GM23338 (cell line): ENCODE results near the gene GUCA1A. TPM values are rescaled to one million over a fixed set of nuclear protein-coding genes. Genes with fewer than 3 reads are reported as not detected.

ENCODE experiments used
- ATAC-seq: fragments of 200-7000 bp; cut with Tn5 transposase; 3 replicates; pipeline ENCODE4 v1.9.1; 2020
- DNase-seq: peaks from one replicate; pipeline ENCODE4 v3.0.0-alpha.2; 2015; ENCODE audit warnings: low spot score
- H2AFZ ChIP-seq: fragments of 200-600 bp; sonication (generic); 2 replicates; pipeline ENCODE4 v1.8.0; 2016; ENCODE audit warnings: antibody characterized with exemption, mild to moderate bottlenecking, moderate library complexity
- H3F3A ChIP-seq: fragments of 200-600 bp; sonication (generic); replicated peaks from 2 replicates; pipeline ENCODE4 v1.8.0; 2017; ENCODE audit warnings: antibody characterized with exemption, mixed run types, low read depth
- H3K27ac ChIP-seq: fragments of 200-600 bp; sonication (generic); 2 replicates; pipeline ENCODE4 v1.6.1; 2016; ENCODE audit warnings: low read depth
- H3K27me3 ChIP-seq: fragments of 200-600 bp; sonication (generic); 2 replicates; pipeline ENCODE4 v1.8.0; 2016; ENCODE audit warnings: mild to moderate bottlenecking, mixed run types, moderate library complexity; ENCODE audit not compliant: insufficient read depth
- H3K36me3 ChIP-seq: fragments of 200-600 bp; sonication (generic); 2 replicates; pipeline ENCODE4 v1.8.0; 2016; ENCODE audit warnings: mild to moderate bottlenecking; ENCODE audit not compliant: insufficient read depth
- H3K4me1 ChIP-seq: fragments of 200-600 bp; sonication (generic); 2 replicates; pipeline ENCODE4 v1.8.0; 2016; ENCODE audit warnings: mild to moderate bottlenecking, moderate library complexity; ENCODE audit not compliant: insufficient read depth
- H3K4me2 ChIP-seq: fragments of 200-600 bp; sonication (generic); 2 replicates; pipeline ENCODE4 v1.7.1; 2017; ENCODE audit warnings: mixed run types
- H3K4me3 ChIP-seq: fragments of 200-600 bp; sonication (generic); 2 replicates; pipeline ENCODE4 v1.6.1; 2016; ENCODE audit warnings: mixed run types
- H3K79me2 ChIP-seq: fragments of 200-600 bp; sonication (generic); replicated peaks from 2 replicates; pipeline ENCODE4 v1.8.0; 2017; ENCODE audit warnings: mild to moderate bottlenecking; ENCODE audit not compliant: insufficient read depth
- H3K9me2 ChIP-seq: fragments of 200-600 bp; sonication (generic); 2 replicates; pipeline ENCODE4 v1.8.0; 2017; ENCODE audit not compliant: insufficient read depth
- H4K20me1 ChIP-seq: fragments of 200-600 bp; sonication (generic); replicated peaks from 2 replicates; pipeline ENCODE4 v1.8.0; 2017; ENCODE audit warnings: mild to moderate bottlenecking; ENCODE audit not compliant: insufficient read depth
- H3K27ac Mint-ChIP-seq: 2 replicates; pipeline ENCODE4 v1.8.0; 2020; ENCODE audit warnings: inconsistent platforms, mild to moderate bottlenecking, moderate library complexity, mixed read lengths
- H3K27me3 Mint-ChIP-seq: 3 replicates; pipeline ENCODE4 v1.8.0; 2022; ENCODE audit warnings: low read depth, mild to moderate bottlenecking, moderate library complexity, mixed read lengths, inconsistent platforms; ENCODE audit not compliant: insufficient read depth, poor library complexity
- H3K36me3 Mint-ChIP-seq: 3 replicates; pipeline ENCODE4 v1.8.0; 2021; ENCODE audit warnings: low read depth, mild to moderate bottlenecking, inconsistent platforms, moderate library complexity, mixed read lengths
- H3K4me1 Mint-ChIP-seq: 3 replicates; pipeline ENCODE4 v1.8.0; 2020; ENCODE audit warnings: mild to moderate bottlenecking, inconsistent platforms, mixed read lengths
- H3K4me3 Mint-ChIP-seq: 3 replicates; pipeline ENCODE4 v1.8.0; 2021; ENCODE audit warnings: moderate library complexity, mild to moderate bottlenecking, inconsistent platforms, mixed read lengths
- H3K9me3 Mint-ChIP-seq: 3 replicates; pipeline ENCODE4 v1.8.0; 2020; ENCODE audit warnings: moderate library complexity, mild to moderate bottlenecking, inconsistent platforms, mixed read lengths
- EZH2phosphoT487 ChIP-seq: fragments of 200-600 bp; sonication (generic); IDR thresholded peaks from one replicate; pipeline ENCODE4 v1.8.1; 2018; ENCODE audit warnings: antibody characterized with exemption; ENCODE audit not compliant: unreplicated experiment
- POLR2AphosphoS5 ChIP-seq: IDR thresholded peaks from 2 replicates; pipeline ENCODE4 v1.6.1; 2016; ENCODE audit warnings: antibody characterized with exemption, low read depth
- REST ChIP-seq: IDR thresholded peaks from one replicate; pipeline ENCODE4 v1.6.1; 2018; ENCODE audit warnings: antibody characterized with exemption; ENCODE audit not compliant: unreplicated experiment
- STAT1 ChIP-seq: IDR thresholded peaks from one replicate; pipeline ENCODE4 v1.6.1; 2016; ENCODE audit warnings: antibody characterized with exemption; ENCODE audit not compliant: unreplicated experiment
- ZNF114 ChIP-seq: fragments of 250-450 bp; sonication (Bioruptor Pico); IDR thresholded peaks from 2 replicates; pipeline ENCODE4 v1.5.0; 2020; ENCODE audit warnings: mild to moderate bottlenecking, moderate library complexity
- polyA plus RNA-seq: library from polyadenylated mRNA; unstranded; fragments of >200 nt; fragmentation: Nextera tagmentation; extraction: Ambion mirVana; gene quantifications from 2 replicates; pipeline ENCODE4 v1.2.1, GENCODE V29; 2016
- total RNA-seq: library from RNA; depleted of rRNA; stranded (reverse); fragments of >200 nt; shearing (Covaris generic); gene quantifications from 2 replicates; pipeline ENCODE4 v1.2.3, GENCODE V29; 2014
- TF ChIP-seq, protein P1 (sequence below): IDR thresholded peaks from 2 replicates; pipeline ENCODE4 v1.6.1; 2016; ENCODE audit warnings: antibody characterized with exemption
- TF ChIP-seq, protein P2 (sequence below), 2 experiments: fragments of 200-600 bp in 1 of 2; sonication (generic) in 1 of 2; conservative IDR thresholded peaks; 2 replicates each; pipeline versions ENCODE4 v1.5.1 to v1.6.1; 2016 to 2017; ENCODE audit warnings: antibody characterized with exemption in 2 of 2, low read depth in 2 of 2, mild to moderate bottlenecking in 2 of 2, moderate library complexity in 1 of 2
- TF ChIP-seq, protein P3 (sequence below): fragments of 250-450 bp; sonication (Bioruptor Pico); IDR thresholded peaks from 2 replicates; pipeline ENCODE4 v1.5.0; 2020; ENCODE audit warnings: mild to moderate bottlenecking, moderate library complexity

GUCA1A gene
- total and polyA plus RNA-seq, 2 experiments from 2014 or later, result 5.2 to 10.6 TPM

DNA sequence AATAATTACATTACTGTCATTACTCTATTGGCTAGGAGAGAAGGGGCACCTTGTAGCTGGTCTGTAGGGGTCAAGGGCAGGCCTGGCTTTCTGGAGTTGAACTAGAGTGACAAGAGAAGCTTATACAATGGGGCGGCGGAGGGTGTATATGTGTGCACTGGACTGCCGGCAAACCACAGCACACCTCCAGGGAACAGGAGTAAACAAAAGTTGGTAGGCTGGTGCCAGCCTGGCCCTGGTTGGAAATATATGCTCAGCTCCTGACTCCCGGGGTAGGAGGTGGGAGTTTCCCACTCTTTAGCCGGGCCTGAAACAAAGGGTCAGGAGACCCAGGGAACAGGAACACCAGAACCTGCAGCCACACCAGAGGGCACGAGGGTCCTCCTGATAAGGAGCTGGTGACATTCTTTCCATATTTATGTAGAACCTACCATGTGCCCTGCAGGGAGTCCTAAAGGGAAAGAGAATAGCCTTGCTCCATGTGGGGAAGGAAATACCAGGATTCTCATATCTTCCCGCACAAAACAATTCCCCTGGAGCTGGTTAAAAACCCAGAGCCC, 35.9 kb upstream of the GUCA1A start:
- DNase-seq, result peak; percentile 74
- Histone ChIP-seq H2AFZ (no peak overlapping the region), H3K4me1 (peaks cover 75% of the 10 kb centered on the region), H3K79me2 (peaks cover 82% of the 10 kb centered on the region), H4K20me1 (peaks cover 51% of the 10 kb centered on the region), H3K36me3 (peaks cover 15% of the 10 kb centered on the region; the same call in 1 of the 2 replicates), H3F3A (peaks cover 38% of the 10 kb centered on the region), H3K27me3 (no peaks in the 10 kb centered on the region), H3K4me2 (peak overlapping the region; percentile 78), H3K9me2 (no peaks in the 10 kb centered on the region), H3K27ac (peak overlapping the region; percentile 99), H3K4me3 (peak overlapping the region; percentile 43)
- peak overlapping the region; percentile 59 for H3K4me3 Mint-ChIP-seq
- no peaks in the 10 kb centered on the region for H3K9me3 Mint-ChIP-seq
- TF ChIP-seq ZNF114 (CRISPR knock-in tag) (no peak), STAT1 (no peak), POLR2AphosphoS5 (no peak)
- ATAC-seq, result peak; percentile 9
- H3K27me3 Mint-ChIP-seq, result peaks cover 16% of the 10 kb centered on the region
- H3K36me3 Mint-ChIP-seq, result peaks cover 33% of the 10 kb centered on the region
- H3K4me1 Mint-ChIP-seq, result peaks cover 71% of the 10 kb centered on the region
- H3K27ac Mint-ChIP-seq, result peak overlapping the region; percentile 98

DNA sequence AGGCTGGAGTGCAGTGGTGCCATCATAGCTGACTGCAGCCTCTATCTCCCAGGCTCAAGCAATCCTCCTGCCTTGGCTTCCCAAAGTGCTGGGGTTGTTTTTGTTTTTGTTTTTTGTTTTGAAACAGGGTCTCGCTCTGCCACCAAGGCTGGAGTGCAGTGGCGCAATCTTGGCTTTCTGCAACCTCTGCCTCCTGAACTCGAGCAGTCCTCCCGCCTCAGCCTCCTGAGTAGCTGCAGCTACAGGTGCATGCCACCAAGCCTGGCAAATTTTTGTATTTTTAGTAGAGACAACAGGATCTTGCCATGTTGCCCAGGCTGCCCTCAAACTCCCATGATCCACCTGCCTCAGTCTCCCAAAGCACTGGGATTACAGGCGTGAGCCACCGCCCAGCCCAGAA, 35.0 kb upstream of the GUCA1A start:
- Histone ChIP-seq H2AFZ (no peak overlapping the region), H3K4me2 (peak overlapping the region; percentile 99; the same call in 1 of the 2 replicates), H4K20me1 (peaks cover 44% of the 10 kb centered on the region), H3K79me2 (peaks cover 81% of the 10 kb centered on the region), H3K27me3 (no peaks in the 10 kb centered on the region), H3K4me1 (peaks cover 74% of the 10 kb centered on the region), H3K27ac (peak overlapping the region; percentile 97), H3K9me2 (no peaks in the 10 kb centered on the region), H3F3A (peaks cover 36% of the 10 kb centered on the region), H3K36me3 (peaks cover 12% of the 10 kb centered on the region; the same call in 1 of the 2 replicates), H3K4me3 (peak overlapping the region; percentile 99; the same call in 1 of the 2 replicates)
- ATAC-seq (no peak), DNase-seq (no peak)
- Mint-ChIP-seq H3K36me3 (peaks cover 24% of the 10 kb centered on the region), H3K9me3 (no peaks in the 10 kb centered on the region), H3K4me1 (peaks cover 69% of the 10 kb centered on the region), H3K4me3 (peak overlapping the region; percentile 41; the same call in 2 of the 3 replicates), H3K27ac (peak overlapping the region; percentile 87), H3K27me3 (peaks cover 19% of the 10 kb centered on the region)
- TF ChIP-seq, protein P1, sequence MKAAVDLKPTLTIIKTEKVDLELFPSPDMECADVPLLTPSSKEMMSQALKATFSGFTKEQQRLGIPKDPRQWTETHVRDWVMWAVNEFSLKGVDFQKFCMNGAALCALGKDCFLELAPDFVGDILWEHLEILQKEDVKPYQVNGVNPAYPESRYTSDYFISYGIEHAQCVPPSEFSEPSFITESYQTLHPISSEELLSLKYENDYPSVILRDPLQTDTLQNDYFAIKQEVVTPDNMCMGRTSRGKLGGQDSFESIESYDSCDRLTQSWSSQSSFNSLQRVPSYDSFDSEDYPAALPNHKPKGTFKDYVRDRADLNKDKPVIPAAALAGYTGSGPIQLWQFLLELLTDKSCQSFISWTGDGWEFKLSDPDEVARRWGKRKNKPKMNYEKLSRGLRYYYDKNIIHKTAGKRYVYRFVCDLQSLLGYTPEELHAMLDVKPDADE, result no peak
- TF ChIP-seq REST, result no peak
- TF ChIP-seq, protein P2, sequence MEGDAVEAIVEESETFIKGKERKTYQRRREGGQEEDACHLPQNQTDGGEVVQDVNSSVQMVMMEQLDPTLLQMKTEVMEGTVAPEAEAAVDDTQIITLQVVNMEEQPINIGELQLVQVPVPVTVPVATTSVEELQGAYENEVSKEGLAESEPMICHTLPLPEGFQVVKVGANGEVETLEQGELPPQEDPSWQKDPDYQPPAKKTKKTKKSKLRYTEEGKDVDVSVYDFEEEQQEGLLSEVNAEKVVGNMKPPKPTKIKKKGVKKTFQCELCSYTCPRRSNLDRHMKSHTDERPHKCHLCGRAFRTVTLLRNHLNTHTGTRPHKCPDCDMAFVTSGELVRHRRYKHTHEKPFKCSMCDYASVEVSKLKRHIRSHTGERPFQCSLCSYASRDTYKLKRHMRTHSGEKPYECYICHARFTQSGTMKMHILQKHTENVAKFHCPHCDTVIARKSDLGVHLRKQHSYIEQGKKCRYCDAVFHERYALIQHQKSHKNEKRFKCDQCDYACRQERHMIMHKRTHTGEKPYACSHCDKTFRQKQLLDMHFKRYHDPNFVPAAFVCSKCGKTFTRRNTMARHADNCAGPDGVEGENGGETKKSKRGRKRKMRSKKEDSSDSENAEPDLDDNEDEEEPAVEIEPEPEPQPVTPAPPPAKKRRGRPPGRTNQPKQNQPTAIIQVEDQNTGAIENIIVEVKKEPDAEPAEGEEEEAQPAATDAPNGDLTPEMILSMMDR (conservative IDR thresholded peaks at IDR 0.05; ENCODE audit: low read depth in 2 of 2), result no peak
- TF ChIP-seq EZH2phosphoT487, result no peak
- no peak for TF ChIP-seq POLR2AphosphoS5
- no peak for TF ChIP-seq STAT1
- TF ChIP-seq, protein P3, sequence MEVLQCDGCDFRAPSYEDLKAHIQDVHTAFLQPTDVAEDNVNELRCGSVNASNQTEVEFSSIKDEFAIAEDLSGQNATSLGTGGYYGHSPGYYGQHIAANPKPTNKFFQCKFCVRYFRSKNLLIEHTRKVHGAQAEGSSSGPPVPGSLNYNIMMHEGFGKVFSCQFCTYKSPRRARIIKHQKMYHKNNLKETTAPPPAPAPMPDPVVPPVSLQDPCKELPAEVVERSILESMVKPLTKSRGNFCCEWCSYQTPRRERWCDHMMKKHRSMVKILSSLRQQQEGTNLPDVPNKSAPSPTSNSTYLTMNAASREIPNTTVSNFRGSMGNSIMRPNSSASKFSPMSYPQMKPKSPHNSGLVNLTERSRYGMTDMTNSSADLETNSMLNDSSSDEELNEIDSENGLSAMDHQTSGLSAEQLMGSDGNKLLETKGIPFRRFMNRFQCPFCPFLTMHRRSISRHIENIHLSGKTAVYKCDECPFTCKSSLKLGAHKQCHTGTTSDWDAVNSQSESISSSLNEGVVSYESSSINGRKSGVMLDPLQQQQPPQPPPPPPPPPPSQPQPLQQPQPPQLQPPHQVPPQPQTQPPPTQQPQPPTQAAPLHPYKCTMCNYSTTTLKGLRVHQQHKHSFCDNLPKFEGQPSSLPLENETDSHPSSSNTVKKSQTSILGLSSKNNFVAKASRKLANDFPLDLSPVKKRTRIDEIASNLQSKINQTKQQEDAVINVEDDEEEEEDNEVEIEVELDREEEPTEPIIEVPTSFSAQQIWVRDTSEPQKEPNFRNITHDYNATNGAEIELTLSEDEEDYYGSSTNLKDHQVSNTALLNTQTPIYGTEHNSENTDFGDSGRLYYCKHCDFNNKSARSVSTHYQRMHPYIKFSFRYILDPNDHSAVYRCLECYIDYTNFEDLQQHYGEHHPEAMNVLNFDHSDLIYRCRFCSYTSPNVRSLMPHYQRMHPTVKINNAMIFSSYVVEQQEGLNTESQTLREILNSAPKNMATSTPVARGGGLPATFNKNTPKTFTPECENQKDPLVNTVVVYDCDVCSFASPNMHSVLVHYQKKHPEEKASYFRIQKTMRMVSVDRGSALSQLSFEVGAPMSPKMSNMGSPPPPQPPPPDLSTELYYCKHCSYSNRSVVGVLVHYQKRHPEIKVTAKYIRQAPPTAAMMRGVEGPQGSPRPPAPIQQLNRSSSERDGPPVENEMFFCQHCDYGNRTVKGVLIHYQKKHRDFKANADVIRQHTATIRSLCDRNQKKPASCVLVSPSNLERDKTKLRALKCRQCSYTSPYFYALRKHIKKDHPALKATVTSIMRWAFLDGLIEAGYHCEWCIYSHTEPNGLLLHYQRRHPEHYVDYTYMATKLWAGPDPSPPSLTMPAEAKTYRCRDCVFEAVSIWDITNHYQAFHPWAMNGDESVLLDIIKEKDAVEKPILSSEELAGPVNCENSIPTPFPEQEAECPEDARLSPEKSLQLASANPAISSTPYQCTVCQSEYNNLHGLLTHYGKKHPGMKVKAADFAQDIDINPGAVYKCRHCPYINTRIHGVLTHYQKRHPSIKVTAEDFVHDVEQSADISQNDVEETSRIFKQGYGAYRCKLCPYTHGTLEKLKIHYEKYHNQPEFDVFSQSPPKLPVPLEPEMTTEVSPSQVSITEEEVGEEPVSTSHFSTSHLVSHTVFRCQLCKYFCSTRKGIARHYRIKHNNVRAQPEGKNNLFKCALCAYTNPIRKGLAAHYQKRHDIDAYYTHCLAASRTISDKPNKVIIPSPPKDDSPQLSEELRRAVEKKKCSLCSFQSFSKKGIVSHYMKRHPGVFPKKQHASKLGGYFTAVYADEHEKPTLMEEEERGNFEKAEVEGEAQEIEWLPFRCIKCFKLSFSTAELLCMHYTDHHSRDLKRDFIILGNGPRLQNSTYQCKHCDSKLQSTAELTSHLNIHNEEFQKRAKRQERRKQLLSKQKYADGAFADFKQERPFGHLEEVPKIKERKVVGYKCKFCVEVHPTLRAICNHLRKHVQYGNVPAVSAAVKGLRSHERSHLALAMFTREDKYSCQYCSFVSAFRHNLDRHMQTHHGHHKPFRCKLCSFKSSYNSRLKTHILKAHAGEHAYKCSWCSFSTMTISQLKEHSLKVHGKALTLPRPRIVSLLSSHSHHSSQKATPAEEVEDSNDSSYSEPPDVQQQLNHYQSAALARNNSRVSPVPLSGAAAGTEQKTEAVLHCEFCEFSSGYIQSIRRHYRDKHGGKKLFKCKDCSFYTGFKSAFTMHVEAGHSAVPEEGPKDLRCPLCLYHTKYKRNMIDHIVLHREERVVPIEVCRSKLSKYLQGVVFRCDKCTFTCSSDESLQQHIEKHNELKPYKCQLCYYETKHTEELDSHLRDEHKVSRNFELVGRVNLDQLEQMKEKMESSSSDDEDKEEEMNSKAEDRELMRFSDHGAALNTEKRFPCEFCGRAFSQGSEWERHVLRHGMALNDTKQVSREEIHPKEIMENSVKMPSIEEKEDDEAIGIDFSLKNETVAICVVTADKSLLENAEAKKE (CRISPR knock-in tag), result no peak
- TF ChIP-seq ZNF114 (CRISPR knock-in tag), result no peak
